HG03460 (cell line): ENCODE results near the gene STRN.

Experiments
- ATAC-seq: cut with Tn5 transposase; IDR thresholded peaks from one replicate; pipeline ENCODE4 v1.9.1; 2021; ENCODE audit not compliant: unreplicated experiment

STRN gene

GRCh38 chr2:36800381-36800780, 166.0 kb downstream of the STRN start:
- ATAC-seq = no peak

GRCh38 chr2:36798724-36799123, 167.6 kb downstream of the STRN start:
- no peak for ATAC-seq

GRCh38 chr2:36797324-36798070, 168.8 kb downstream of the STRN start:
- ATAC-seq = no peak
